ENCODE data around the gene TMEM203. TPM values are rescaled to one million over a fixed set of nuclear protein-coding genes. Genes with fewer than 3 reads are reported as not detected.

The TMEM203 gene
- total RNA-seq, 2 donors from 2014 or later: 15.3 to 27.1 TPM

DNA sequence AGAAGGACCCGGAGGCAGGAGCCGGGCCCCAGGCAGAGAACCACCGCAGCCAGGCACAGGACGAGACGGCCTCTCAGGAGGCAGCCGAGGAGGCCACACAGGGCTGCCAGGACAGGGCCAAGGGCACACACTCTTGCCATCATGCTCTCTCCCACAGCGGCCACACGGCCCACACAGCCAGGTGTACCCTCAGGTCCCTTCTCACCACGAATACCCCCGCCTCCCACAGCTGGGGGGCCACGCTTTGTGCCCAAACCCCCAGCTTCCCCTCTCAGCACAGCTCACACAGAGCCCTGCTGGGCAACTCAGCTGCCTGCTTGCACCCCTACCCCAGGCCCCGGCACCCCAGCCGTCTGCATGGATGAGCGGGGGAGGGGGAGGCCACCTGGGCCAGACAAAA lies 11.7 kb downstream of the TMEM203 start:
- ATAC-seq (no peak), DNase-seq (ENCODE audit: low spot score in 2 of 2) (no peak)
- no peak overlapping the region for H3K27ac Mint-ChIP-seq
- H3K9me3 Mint-ChIP-seq: no peaks in the 10 kb centered on the region
- no peaks in the 10 kb centered on the region for H3K36me3 Mint-ChIP-seq

DNA sequence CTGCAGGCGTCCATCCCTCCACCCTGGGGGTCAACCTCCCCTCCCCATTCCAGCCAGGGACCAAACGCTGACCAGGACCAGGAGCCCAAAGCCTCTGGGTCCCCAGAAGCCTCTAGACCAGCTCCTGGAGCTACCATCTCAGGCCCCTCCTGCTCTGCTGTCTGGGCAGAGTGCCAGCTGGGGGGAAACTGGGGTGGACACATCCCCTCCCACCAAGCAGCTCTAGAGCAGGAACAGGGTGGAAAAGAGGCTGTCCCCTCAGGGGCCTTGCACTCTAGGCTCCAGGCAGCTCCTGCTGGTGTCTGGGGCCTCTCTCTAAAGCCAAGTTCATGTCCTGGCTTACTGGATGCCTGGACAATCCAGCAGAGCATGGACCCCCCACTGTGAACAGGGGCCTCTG lies 12.6 kb downstream of the TMEM203 start:
- Mint-ChIP-seq H3K9me3 (no peaks in the 10 kb centered on the region), H3K36me3 (no peaks in the 10 kb centered on the region), H3K27ac (no peak overlapping the region)
- no peak for DNase-seq (ENCODE audit: low spot score in 2 of 2)
- no peak for ATAC-seq

DNA sequence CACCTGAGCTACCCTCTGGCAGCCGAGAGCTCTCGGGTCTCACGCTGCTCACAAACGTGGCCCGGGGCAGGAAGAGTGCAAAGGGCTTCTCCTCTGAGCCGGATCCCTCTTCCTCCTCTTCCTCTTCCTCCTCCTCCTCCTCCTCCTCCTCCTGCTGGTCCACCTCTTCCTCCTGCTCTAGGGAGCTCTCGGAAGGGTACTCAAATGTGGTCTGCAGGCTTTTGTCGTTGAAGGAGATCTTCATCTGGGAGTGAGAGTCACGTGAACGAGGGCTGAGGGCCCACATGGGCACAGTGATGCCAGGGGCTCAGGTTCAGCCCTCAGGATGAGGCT lies 13.0 kb downstream of the TMEM203 start:
- ATAC-seq (no peak), DNase-seq (ENCODE audit: low spot score in 2 of 2) (no peak)
- H3K36me3 Mint-ChIP-seq: peaks cover 0 to 4% of the 10 kb centered on the region in 2 donors
- H3K9me3 Mint-ChIP-seq: no peaks in the 10 kb centered on the region
- no peak overlapping the region for H3K27ac Mint-ChIP-seq

DNA sequence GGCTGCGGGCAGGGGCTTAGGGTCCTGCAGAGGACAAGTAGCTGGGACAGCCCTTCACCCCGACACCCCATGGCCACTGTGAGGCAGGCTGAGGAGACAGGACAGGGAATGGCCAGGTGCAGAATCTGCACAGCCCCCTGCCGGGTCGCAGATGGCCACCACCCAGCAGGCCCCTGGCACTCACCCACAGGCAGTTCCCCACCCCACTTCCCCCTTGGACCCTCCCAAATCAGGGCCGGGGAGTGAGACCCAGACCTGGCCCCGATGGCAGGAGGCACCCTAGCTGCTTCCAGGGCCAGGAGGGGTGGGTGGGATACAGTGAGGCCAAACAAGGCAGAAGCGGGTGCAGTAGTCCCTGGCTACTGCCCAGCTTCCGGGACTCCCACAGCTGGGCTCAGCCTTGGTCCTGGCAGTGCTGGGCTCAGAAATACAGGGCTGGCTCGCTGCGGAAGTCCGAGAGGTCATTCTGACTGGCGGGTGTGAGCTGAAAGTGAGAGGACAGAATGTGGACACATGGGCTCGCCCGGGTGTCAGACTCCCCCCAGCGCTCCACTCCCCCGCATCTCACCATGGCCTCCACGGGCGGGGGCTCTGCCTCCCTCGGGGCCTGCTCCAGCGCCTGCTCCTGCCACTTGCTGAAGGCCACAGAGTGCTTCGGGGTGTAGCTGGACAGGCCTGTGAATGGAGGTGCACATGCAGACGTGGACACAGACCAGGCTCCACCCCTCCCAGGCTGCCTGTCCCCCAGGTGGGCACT lies 13.6 kb downstream of the TMEM203 start:
- Mint-ChIP-seq H3K27ac (no peak overlapping the region), H3K36me3 (peaks cover 0 to 10% of the 10 kb centered on the region in 2 donors), H3K9me3 (no peaks in the 10 kb centered on the region)
- DNase-seq (ENCODE audit: low spot score in 2 of 2) (no peak), ATAC-seq (no peak)

DNA sequence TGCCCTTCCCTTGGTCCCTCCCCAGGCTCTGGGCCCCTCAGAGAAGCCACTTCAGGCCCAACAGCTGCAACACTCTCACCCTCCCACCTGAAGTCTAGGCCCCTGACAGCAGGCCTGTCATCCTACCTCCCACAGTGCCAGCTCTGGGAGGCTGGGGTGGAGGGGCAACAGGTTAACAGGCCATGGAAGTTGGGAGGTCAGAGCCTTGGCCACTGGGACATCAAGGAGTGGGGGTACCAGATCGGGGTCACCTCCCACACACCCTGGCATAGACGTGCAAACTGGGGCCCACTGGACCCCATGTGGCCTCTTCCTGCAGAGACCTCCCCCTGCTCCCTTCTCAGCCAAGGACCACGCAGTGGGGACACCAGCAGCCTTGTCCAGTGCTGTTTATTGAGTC lies 14.2 kb downstream of the TMEM203 start:
- DNase-seq (ENCODE audit: low spot score in 2 of 2) (no peak), ATAC-seq (no peak)
- Mint-ChIP-seq H3K27ac (no peak overlapping the region), H3K9me3 (no peaks in the 10 kb centered on the region), H3K36me3 (peaks cover 0 to 11% of the 10 kb centered on the region in 2 donors)

DNA sequence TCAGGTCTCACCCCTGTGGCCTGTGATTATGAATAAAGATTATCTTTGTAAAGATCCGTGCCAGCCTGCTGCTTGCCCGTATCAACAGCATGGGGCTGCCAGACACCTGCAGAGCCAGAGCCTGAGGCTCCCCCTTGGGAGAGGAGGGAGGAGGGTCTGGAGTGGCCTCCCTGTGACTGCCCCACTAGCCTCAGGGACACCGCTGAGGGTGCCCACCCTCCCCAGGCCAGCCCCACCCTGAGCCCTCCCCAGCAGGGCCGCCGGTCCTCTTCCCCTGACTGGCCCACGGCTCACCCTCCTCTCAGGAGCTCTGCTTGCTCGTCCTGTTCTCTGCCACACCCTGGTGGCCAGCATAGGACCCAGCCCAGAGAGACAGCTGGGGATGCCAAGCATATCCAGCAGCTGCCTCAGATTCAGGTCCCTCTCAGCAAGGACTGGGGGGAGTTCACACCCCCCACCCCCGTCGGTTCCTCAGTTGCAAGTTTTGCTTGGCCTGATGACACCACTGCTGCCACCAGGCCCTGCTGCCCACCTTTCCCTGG lies 15.1 kb downstream of the TMEM203 start:
- Mint-ChIP-seq H3K27ac (peak overlapping the region; percentile 46 to 94), H3K36me3 (peaks cover 0 to 11% of the 10 kb centered on the region in 2 donors), H3K9me3 (no peaks in the 10 kb centered on the region)
- no peak for DNase-seq (ENCODE audit: low spot score in 2 of 2)
- no peak for ATAC-seq

DNA sequence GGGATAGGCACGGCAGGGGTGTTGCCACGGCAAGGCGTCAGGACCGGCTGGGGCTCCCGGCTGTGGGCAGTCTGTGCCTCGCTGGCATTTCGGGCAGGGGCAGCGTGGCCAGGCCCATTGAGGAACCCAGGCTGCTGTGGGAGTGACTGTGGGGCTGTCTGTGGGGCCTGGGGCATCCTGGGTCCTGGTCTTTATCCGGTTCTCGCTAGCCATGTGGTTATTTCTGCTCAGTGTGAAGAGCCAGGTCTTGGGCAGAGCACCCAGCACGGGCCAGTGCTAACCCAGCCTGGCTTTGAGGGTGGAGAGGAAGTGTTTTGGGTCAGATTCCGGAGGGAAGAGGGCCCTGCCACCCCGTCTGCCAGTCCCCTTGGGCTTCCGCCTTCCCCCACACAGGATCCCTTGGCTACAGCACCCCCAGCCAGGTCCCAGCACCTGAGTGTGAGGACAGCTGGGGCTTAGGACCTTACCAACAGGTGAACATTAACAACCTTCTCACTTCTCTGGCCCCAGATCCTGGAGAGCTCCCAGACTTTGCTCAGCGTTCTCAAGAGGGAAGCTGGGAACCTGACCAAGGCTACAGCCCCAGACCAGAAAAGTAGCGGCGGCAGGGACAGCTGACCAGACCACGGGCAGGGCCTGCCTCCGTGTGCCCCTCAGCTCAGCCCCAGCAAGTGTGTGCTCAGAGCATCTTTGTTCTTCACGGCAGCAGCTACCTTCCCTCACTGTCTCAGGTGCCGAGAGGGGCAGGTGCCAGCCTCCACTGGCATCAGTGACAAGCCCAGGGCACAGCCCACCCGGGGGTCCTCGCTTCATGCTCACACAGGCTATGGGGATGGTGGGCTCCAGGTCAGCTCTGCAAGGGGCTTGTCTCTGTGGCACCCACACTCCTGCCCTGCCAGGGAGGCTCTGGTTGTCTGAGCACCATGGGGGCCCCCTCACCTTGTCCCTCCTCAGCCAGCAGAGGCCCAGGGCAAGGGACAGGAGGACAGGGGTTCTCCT lies 15.9 kb downstream of the TMEM203 start:
- peak overlapping the region; percentile 90 to 94 for H3K27ac Mint-ChIP-seq
- H3K9me3 Mint-ChIP-seq: no peaks in the 10 kb centered on the region
- H3K36me3 Mint-ChIP-seq: peaks cover 0 to 11% of the 10 kb centered on the region in 2 donors
- DNase-seq (ENCODE audit: low spot score in 2 of 2): no peak
- ATAC-seq: no peak

DNA sequence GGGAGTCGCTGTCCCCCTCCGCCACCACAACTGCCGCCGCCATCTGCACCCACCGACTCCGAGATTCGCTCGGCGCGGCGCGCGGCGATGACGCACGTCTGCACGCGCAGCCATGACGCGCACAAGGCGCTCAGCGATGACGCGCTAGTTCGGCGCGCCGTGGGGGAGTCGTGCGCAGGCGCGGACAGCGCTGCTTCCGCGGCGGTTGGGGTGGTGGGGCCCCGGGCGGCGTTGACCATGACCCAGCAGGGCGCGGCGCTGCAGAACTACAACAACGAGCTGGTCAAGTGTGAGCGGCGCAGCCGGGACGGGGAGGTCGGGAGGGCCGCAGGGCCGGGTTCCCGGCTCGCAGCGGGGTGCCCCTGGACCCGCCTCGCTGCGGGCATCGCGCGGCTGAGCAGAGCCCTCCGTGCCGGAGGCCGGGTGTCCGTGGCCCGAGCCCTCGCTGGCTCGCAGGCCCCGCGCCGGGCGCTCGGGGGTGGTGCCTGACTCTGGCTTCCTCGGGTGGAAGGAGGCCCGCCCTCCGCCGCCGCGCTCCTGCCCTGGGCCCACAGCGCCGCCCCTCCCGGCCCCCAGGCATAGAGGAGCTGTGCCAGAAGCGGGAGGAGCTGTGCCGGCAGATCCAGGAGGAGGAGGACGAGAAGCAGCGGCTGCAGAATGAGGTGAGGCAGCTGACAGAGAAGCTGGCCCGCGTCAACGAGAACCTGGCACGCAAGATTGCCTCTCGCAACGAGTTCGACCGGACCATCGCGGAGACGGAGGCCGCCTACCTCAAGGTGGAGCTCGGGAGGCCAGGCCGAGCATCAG lies 16.8 kb downstream of the TMEM203 start, which contains the start of the genes ANAPC2 and SSNA1:
TSS of gene ANAPC2 (minus strand) at position 71 of the 807 bp plus-strand sequence. CDS start at position 43, 28 bp downstream.
TSS of gene SSNA1 (plus strand) at position 187 of the 807 bp plus-strand sequence. CDS start at position 238, 51 bp downstream.
- peaks cover 0 to 11% of the 10 kb centered on the region in 2 donors for H3K36me3 Mint-ChIP-seq
- DNase-seq (ENCODE audit: low spot score in 2 of 2): peak; percentile 97
- H3K9me3 Mint-ChIP-seq: no peaks in the 10 kb centered on the region
- H3K27ac Mint-ChIP-seq: peak within 1 kb of the TSS; percentile 90 to 94
- peak; percentile 87 to 91 for ATAC-seq

DNA sequence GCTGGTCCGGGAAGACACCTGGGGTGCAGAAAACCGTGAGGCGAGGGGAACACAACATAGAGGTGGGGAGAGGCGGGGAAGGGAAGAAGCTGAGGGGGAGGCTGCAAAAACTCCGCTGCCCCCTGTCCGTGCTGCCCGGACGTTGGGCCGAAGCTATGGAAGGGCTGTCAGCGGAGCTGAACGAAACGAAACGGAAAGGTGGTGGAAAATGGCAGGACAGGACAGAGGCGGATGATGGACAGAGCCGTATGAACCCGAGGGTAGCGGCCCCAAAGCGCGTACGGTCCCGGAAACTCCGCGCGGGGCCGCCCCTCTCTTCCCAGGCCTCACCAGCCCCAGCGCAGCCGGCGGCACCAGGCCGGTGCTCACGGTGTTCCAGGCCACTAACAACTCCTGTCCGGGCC lies 17.4 kb downstream of the TMEM203 start:
- DNase-seq (ENCODE audit: low spot score in 2 of 2) (no peak), ATAC-seq (peak; percentile 20 to 23)
- H3K36me3 Mint-ChIP-seq: peaks cover 0 to 11% of the 10 kb centered on the region in 2 donors

DNA sequence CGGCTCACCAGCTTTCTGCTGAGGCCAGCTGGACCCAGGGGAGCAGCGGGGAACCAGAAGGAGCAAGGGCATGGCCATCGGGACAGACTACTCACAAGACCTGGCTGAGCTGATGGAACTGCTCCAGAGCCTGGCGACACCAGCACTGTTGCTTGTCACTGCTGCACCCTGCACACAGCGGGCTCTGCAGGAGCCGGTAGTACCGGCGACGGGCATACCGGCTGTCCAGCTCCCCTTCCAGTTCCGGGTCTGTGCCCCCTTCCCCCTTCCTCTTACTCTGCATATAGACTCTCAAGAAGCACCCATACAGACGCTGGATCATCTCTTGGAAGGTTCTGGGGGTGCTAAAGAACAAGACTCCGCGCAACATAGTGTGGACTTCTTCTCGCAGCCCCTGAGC lies 18.1 kb downstream of the TMEM203 start:
- H3K9me3 Mint-ChIP-seq: no peaks in the 10 kb centered on the region

More for the DNA sequence above, 17.4 kb downstream of the TMEM203 start:
- no peaks in the 10 kb centered on the region for H3K9me3 Mint-ChIP-seq
- H3K27ac Mint-ChIP-seq: peak overlapping the region; percentile 90 to 93

DNA sequence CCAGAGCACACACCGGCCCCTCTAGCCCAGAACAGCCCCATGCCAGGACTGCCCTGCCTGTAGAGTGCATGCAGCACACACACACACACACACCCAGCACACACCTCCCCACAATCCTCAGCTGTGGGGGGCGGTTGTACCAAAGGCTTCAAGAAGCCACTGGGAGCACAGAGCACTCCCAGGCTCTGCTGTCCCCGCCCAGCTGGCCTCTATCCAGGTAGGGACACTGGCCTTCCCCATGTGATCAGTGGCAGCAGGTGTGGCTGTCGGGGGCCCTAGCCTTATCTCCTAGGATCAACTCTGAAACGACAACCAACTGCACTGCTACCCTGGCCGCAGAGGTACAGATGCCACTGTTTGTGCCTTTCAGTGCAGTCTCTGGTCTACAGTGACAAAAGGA lies 19.1 kb downstream of the TMEM203 start:
- DNase-seq (ENCODE audit: low spot score in 2 of 2) (no peak), ATAC-seq (no peak)
- no peaks in the 10 kb centered on the region for H3K9me3 Mint-ChIP-seq
- H3K36me3 Mint-ChIP-seq: peaks cover 0 to 16% of the 10 kb centered on the region in 2 donors
- H3K27ac Mint-ChIP-seq: no peak overlapping the region

More for the DNA sequence above, 18.1 kb downstream of the TMEM203 start:
- DNase-seq (ENCODE audit: low spot score in 2 of 2) (no peak), ATAC-seq (no peak)
- Mint-ChIP-seq H3K27ac (peak overlapping the region; percentile 90 to 93), H3K36me3 (peaks cover 0 to 11% of the 10 kb centered on the region in 2 donors)

DNA sequence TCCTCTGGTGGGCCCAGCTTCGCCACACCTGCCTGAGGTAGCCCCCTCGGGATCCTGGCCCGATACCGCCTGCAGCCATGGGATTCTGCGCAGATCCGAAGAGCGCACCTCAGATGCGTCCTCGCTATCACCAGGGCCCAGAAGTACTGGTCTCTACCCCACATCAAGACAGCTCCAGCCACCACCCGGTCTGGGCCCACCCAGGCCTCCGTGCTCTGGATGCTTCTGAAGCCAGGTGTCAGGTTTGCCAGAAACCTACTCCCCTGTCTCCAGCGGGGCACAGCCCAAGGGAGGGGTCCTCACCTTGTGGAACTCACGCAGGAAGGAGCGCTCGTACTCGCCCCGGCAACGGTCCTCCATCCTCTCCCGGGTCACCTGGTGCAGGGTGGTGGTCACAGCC lies 19.5 kb downstream of the TMEM203 start:
- Mint-ChIP-seq H3K27ac (no peak overlapping the region), H3K36me3 (peaks cover 0 to 16% of the 10 kb centered on the region in 2 donors), H3K9me3 (no peaks in the 10 kb centered on the region)
- ATAC-seq: no peak
- no peak for DNase-seq (ENCODE audit: low spot score in 2 of 2)

DNA sequence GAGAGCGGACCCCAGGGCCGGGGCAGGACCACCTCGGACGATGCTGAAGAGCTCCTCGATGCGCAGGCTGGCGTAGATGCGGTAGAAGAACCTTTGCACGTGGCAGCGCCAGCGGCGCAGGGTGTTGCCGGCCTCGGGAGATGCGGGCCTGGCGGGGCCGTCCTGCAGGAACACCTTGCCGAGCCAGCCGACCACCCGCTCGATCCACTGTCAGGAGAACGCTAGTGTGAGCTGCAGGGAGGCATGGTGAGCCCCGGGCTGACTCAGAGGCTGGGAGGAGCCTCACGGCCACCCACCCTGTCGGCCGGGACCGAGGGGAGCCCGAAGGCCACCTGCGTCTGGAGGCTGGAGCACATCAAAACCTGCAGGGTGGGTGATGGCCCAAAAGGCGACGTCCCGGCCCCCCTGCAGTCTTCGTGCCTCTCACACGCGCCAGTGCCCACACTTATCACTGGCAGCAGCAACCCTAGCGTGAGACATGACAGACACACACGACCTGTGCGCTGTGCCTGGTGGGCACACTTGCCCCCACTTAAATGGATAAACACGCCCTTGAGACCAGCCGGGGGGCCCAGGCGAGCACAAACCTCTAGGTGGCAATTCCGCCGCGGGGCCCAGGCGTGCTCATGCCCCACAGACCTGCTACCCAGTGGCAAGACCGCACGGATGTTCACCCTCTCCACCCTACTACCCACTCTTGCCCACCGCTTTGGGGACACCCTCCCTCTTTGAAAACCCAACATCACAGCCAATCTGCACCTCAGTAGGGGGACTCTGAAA lies 20.4 kb downstream of the TMEM203 start:
- Mint-ChIP-seq H3K27ac (no peak overlapping the region), H3K9me3 (no peaks in the 10 kb centered on the region), H3K36me3 (peaks cover 0 to 16% of the 10 kb centered on the region in 2 donors)
- ATAC-seq: no peak
- DNase-seq (ENCODE audit: low spot score in 2 of 2): no peak

DNA sequence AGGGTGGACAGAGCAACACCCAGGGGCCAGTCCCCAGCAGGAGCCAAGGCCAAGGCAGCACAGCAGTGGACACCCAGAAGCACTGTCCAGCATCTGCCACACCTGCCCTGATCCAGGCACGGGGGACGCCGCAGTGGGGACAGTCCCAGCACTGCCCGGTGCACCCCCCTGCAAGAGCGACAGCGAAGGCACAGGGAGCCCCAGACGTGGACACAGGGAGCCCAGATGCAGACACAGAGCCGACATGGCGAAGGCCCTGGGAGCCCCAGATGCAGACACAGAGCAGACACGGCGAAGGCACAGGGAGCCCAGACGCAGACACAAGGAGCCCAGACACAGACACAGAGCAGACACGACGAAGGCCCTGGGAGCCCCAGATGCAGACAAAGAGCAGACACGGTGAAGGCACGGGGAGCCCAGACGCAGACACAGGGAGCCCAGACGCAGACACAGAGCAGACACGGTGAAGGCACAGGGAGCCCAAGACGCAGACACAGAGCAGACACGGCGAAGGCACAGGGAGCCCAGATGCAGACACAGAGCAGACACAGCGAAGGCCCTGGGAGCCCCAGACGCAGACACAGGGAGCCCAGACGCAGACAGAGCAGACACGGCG lies 21.4 kb downstream of the TMEM203 start:
- Mint-ChIP-seq H3K9me3 (no peaks in the 10 kb centered on the region), H3K27ac (no peak overlapping the region), H3K36me3 (peaks cover 0 to 16% of the 10 kb centered on the region in 2 donors)
- ATAC-seq (no peak), DNase-seq (ENCODE audit: low spot score in 2 of 2) (no peak)

DNA sequence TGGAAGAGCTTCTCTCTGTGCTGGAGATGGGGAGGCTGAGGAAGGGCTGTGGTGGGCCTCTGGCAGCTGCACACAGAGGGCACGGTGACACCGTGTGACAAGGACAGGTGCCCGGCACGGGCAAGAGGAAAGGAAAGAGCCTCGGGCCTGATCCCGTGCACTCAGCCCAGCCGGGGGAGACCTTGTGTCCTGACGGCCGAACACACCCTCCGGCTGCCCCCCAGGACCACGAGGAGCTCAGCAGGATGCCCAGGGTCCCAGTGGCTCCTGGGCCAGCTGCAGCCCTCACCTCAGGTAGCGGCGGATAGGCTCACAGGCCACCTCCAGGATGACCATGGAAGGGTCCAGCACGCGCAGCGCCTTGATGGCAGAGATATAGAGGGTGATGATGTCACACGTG lies 22.6 kb downstream of the TMEM203 start:
- H3K9me3 Mint-ChIP-seq: no peaks in the 10 kb centered on the region
- peaks cover 0 to 16% of the 10 kb centered on the region in 2 donors for H3K36me3 Mint-ChIP-seq
- no peak overlapping the region for H3K27ac Mint-ChIP-seq
- ATAC-seq (no peak), DNase-seq (ENCODE audit: low spot score in 2 of 2) (no peak)
